ENCODE results near the gene OR6Q1. TPM values are rescaled to one million over a fixed set of nuclear protein-coding genes. Genes with fewer than 3 reads are reported as not detected.

The OR6Q1 gene
- total RNA-seq, 1 donor from 2014 or later = not detected

- Histone ChIP-seq H3K27me3 (ENCODE audit: low read depth) (no peaks in the 10 kb centered on the region), H3K4me3 (no peak overlapping the region), H3K36me3 (no peaks in the 10 kb centered on the region), H3K27ac (replicated peaks) (no peak overlapping the region), H3K9me3 (replicated peaks) (peaks cover 15% of the 10 kb centered on the region), H3K4me1 (no peaks in the 10 kb centered on the region)
- TF ChIP-seq, protein P1, sequence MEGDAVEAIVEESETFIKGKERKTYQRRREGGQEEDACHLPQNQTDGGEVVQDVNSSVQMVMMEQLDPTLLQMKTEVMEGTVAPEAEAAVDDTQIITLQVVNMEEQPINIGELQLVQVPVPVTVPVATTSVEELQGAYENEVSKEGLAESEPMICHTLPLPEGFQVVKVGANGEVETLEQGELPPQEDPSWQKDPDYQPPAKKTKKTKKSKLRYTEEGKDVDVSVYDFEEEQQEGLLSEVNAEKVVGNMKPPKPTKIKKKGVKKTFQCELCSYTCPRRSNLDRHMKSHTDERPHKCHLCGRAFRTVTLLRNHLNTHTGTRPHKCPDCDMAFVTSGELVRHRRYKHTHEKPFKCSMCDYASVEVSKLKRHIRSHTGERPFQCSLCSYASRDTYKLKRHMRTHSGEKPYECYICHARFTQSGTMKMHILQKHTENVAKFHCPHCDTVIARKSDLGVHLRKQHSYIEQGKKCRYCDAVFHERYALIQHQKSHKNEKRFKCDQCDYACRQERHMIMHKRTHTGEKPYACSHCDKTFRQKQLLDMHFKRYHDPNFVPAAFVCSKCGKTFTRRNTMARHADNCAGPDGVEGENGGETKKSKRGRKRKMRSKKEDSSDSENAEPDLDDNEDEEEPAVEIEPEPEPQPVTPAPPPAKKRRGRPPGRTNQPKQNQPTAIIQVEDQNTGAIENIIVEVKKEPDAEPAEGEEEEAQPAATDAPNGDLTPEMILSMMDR (IDR thresholded peaks at IDR 0.05; ENCODE audit: borderline replicate concordance) = no peak
- DNase-seq = no peak
- intact Hi-C loops (cut with micrococcal nuclease) = no loop called here
Measured at GRCh38 chr11:58039589-58039988, 8.8 kb downstream of the OR6Q1 start.

GRCh38 chr11:58043379-58043778 is 12.6 kb downstream of the OR6Q1 start:
- intact Hi-C loops (cut with micrococcal nuclease) = no loop called here
- no peak for DNase-seq
- Histone ChIP-seq H3K4me1 (no peaks in the 10 kb centered on the region), H3K9me3 (replicated peaks) (no peaks in the 10 kb centered on the region), H3K4me3 (no peak overlapping the region), H3K27me3 (ENCODE audit: low read depth) (no peaks in the 10 kb centered on the region), H3K27ac (replicated peaks) (no peak overlapping the region), H3K36me3 (no peaks in the 10 kb centered on the region)
- TF ChIP-seq, protein P1 (IDR thresholded peaks at IDR 0.05; ENCODE audit: borderline replicate concordance) = no peak

GRCh38 chr11:58046231-58046630 is 15.5 kb downstream of the OR6Q1 start:
- intact Hi-C loops (cut with micrococcal nuclease) = no loop called here
- Histone ChIP-seq H3K36me3 (no peaks in the 10 kb centered on the region), H3K27ac (replicated peaks) (no peak overlapping the region), H3K4me3 (no peak overlapping the region), H3K9me3 (replicated peaks) (no peaks in the 10 kb centered on the region), H3K27me3 (ENCODE audit: low read depth) (no peaks in the 10 kb centered on the region), H3K4me1 (no peaks in the 10 kb centered on the region)
- TF ChIP-seq, protein P1 (IDR thresholded peaks at IDR 0.05; ENCODE audit: borderline replicate concordance) = no peak
- DNase-seq = no peak

GRCh38 chr11:58047818-58048217 is 17.1 kb downstream of the OR6Q1 start:
- H3K4me1 ChIP-seq = no peaks in the 10 kb centered on the region
- no peak for DNase-seq
- TF ChIP-seq, protein P1 (IDR thresholded peaks at IDR 0.05; ENCODE audit: borderline replicate concordance) = no peak
- no peak overlapping the region for H3K27ac ChIP-seq (replicated peaks)
- H3K27me3 ChIP-seq (ENCODE audit: low read depth) = no peaks in the 10 kb centered on the region
- H3K4me3 ChIP-seq = no peak overlapping the region
- no peaks in the 10 kb centered on the region for H3K36me3 ChIP-seq
- intact Hi-C loops (cut with micrococcal nuclease) = no loop called here
- H3K9me3 ChIP-seq (replicated peaks) = no peaks in the 10 kb centered on the region

- H3K9me3 ChIP-seq (replicated peaks) = no peaks in the 10 kb centered on the region
- no peak overlapping the region for H3K27ac ChIP-seq (replicated peaks)
- H3K4me1 ChIP-seq = peaks cover 25% of the 10 kb centered on the region
- TF ChIP-seq, protein P1 (IDR thresholded peaks at IDR 0.05; ENCODE audit: borderline replicate concordance) = no peak
- no peaks in the 10 kb centered on the region for H3K36me3 ChIP-seq
- intact Hi-C loops (cut with micrococcal nuclease) = no loop called here
- DNase-seq = no peak
- no peak overlapping the region for H3K4me3 ChIP-seq
- H3K27me3 ChIP-seq (ENCODE audit: low read depth) = no peaks in the 10 kb centered on the region
Measured at GRCh38 chr11:58055806-58056401, 25.2 kb downstream of the OR6Q1 start.

All from left ventricle myocardium inferior (tissue), 1 donor.